SK-N-SH treated with all-trans-retinoic acid at 6 μM for 48 hours (cell line): ENCODE measurements around the gene CAD.
"Not testable (repeated sequence)": the region's sequence is repeated elsewhere in the genome, so short reads cannot be mapped to it uniquely, and the experiment has no call there.

ENCODE experiments used
- ATAC-seq: fragments of 200-7000 bp; cut with Tn5 transposase; 3 replicates; pipeline ENCODE4 v1.9.1; 2020; ENCODE audit warnings: mild to moderate bottlenecking, moderate library complexity
- ARNTL ChIP-seq: fragments of 450-650 bp; formaldehyde crosslinking; IDR thresholded peaks from 2 replicates; pipeline ENCODE4 v1.5.0; 2020; ENCODE audit warnings: low read depth, mild to moderate bottlenecking, moderate library complexity, borderline replicate concordance
- BACH2 ChIP-seq: fragments of 250-450 bp; sonication (Bioruptor Pico); IDR thresholded peaks from 2 replicates; pipeline ENCODE4 v1.9.0; 2021; ENCODE audit warnings: mild to moderate bottlenecking, borderline replicate concordance
- CSDC2 ChIP-seq: fragments of 250-450 bp; sonication (Bioruptor Pico); IDR thresholded peaks from 2 replicates; pipeline ENCODE4 v1.5.0; 2020; ENCODE audit warnings: mild to moderate bottlenecking, moderate library complexity
- ESRRG ChIP-seq: fragments of 250-450 bp; sonication (Bioruptor Pico); IDR thresholded peaks from 2 replicates; pipeline ENCODE4 v1.6.1; 2021; ENCODE audit warnings: mild to moderate bottlenecking
- GLIS3 ChIP-seq: fragments of 250-450 bp; sonication (Bioruptor Pico); IDR thresholded peaks from 2 replicates; pipeline ENCODE4 v1.5.0; 2020; ENCODE audit warnings: mild to moderate bottlenecking, moderate library complexity
- ISL1 ChIP-seq: fragments of 250-450 bp; sonication (Bioruptor Pico); IDR thresholded peaks from 2 replicates; pipeline ENCODE4 v2.1.2; 2022; ENCODE audit warnings: mild to moderate bottlenecking, moderate library complexity
- OSR1 ChIP-seq: fragments of 250-450 bp; sonication (Bioruptor Pico); IDR thresholded peaks from 2 replicates; pipeline ENCODE4 v1.8.0; 2022; ENCODE audit warnings: moderate library complexity, mild to moderate bottlenecking, inconsistent platforms
- PPARA ChIP-seq: fragments of 250-450 bp; sonication (Bioruptor Pico); IDR thresholded peaks from 2 replicates; pipeline ENCODE4 v1.5.0; 2020; ENCODE audit warnings: mild to moderate bottlenecking, borderline replicate concordance
- RARB ChIP-seq: fragments of 250-450 bp; sonication (Bioruptor Pico); IDR thresholded peaks from 2 replicates; pipeline ENCODE4 v1.8.0; 2021; ENCODE audit warnings: mild to moderate bottlenecking, moderate library complexity
- SNAI2 ChIP-seq: fragments of 250-450 bp; sonication (Bioruptor Pico); IDR thresholded peaks from 2 replicates; pipeline ENCODE4 v1.5.0; 2020; ENCODE audit warnings: mild to moderate bottlenecking, moderate library complexity
- TCF4 ChIP-seq: fragments of 250-450 bp; sonication (Bioruptor Pico); IDR thresholded peaks from 2 replicates; pipeline ENCODE4 v1.8.0; 2021; ENCODE audit warnings: mild to moderate bottlenecking, moderate library complexity, borderline replicate concordance
- TOX ChIP-seq: fragments of 250-450 bp; sonication (Bioruptor Pico); IDR thresholded peaks from 2 replicates; pipeline ENCODE4 v1.8.0; 2021; ENCODE audit warnings: mild to moderate bottlenecking, moderate library complexity, borderline replicate concordance
- ZC3H10 ChIP-seq: fragments of 250-450 bp; sonication (Bioruptor Pico); IDR thresholded peaks from 2 replicates; pipeline ENCODE4 v1.5.1; 2021; ENCODE audit warnings: mild to moderate bottlenecking, moderate library complexity
- ZFP30 ChIP-seq: fragments of 450-650 bp; formaldehyde crosslinking; IDR thresholded peaks from 2 replicates; pipeline ENCODE4 v1.5.0; 2022; ENCODE audit warnings: mild to moderate bottlenecking, moderate library complexity
- ZNF565 ChIP-seq: fragments of 450-650 bp; formaldehyde crosslinking; conservative IDR thresholded peaks from 2 replicates; pipeline ENCODE4 v1.5.0; 2020; ENCODE audit warnings: low read depth, mild to moderate bottlenecking, moderate library complexity
- ZNF70 ChIP-seq: fragments of 450-650 bp; formaldehyde crosslinking; IDR thresholded peaks from 2 replicates; pipeline ENCODE4 v1.5.0; 2020; ENCODE audit warnings: mild to moderate bottlenecking, moderate library complexity
- ZNF8 ChIP-seq: fragments of 450-650 bp; formaldehyde crosslinking; IDR thresholded peaks from 2 replicates; pipeline ENCODE4 v1.5.0; 2020; ENCODE audit warnings: mild to moderate bottlenecking, moderate library complexity
- TF ChIP-seq, protein P1 (sequence below): fragments of 250-450 bp; sonication (Bioruptor Pico); IDR thresholded peaks from 2 replicates; pipeline ENCODE4 v1.8.0; 2021; ENCODE audit warnings: low read depth, mild to moderate bottlenecking, moderate library complexity, borderline replicate concordance
- TF ChIP-seq, protein P2 (sequence below): fragments of 250-450 bp; sonication (Bioruptor Pico); IDR thresholded peaks from 2 replicates; pipeline ENCODE4 v1.5.1; 2021; ENCODE audit warnings: mild to moderate bottlenecking, moderate library complexity
- TF ChIP-seq, protein P3 (sequence below): fragments of 250-450 bp; sonication (Bioruptor Pico); IDR thresholded peaks from 2 replicates; pipeline ENCODE4 v1.5.0; 2020; ENCODE audit warnings: mild to moderate bottlenecking, moderate library complexity
- TF ChIP-seq, protein P4 (sequence below): fragments of 250-450 bp; sonication (Bioruptor Pico); IDR thresholded peaks from 2 replicates; pipeline ENCODE4 v1.8.0; 2020; ENCODE audit warnings: mild to moderate bottlenecking, moderate library complexity, borderline replicate concordance
- TF ChIP-seq, protein P5 (sequence below): fragments of 250-450 bp; sonication (Bioruptor Pico); IDR thresholded peaks from 2 replicates; pipeline ENCODE4 v1.5.1; 2020; ENCODE audit warnings: low read depth, mild to moderate bottlenecking, moderate library complexity

Gene CAD

DNA sequence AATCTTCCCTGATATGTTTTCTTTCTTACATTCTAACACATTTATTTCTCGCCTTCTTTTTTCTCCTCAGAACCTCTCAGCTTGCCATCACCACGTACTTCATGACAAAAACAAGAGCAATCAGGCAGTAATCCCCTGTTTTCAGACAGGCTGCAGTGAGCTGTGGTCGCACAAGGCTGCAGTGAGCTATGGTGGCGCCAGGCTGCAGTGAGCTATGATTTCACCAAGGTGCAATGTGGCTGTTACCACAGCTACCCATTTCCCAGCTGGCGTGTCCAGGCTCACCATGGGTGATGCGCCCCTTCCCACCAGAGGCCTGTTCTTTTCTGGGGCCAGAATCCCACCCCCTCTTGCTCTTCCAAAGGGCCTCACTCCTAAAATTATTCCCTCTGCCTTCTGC is 42.5 kb upstream of the CAD start:
- peak; percentile 35; the same call in 2 of the 3 replicates for ATAC-seq

DNA sequence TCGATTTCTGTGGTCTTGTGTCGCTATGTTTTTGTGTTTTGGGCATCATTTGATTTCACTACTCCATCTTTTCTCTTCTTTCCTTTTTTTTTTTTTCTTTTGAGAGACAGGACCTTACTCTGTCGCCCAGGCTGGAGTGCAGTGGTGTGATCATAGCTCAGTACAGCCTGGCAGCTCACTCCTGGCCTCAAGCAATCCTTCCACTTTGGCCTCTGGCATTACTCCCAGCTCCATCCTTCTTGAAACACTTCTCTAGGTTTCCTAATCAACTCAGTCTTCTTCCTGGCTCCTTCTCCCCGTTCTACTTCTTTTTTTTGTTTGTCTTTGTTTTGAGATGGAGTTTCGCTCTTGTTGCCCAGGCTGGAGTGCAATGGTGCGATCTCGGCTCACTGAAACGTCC is 41.8 kb upstream of the CAD start:
- ATAC-seq, result no peak
- no peak for TF ChIP-seq SNAI2 (CRISPR knock-in tag)
- TF ChIP-seq, protein P1, sequence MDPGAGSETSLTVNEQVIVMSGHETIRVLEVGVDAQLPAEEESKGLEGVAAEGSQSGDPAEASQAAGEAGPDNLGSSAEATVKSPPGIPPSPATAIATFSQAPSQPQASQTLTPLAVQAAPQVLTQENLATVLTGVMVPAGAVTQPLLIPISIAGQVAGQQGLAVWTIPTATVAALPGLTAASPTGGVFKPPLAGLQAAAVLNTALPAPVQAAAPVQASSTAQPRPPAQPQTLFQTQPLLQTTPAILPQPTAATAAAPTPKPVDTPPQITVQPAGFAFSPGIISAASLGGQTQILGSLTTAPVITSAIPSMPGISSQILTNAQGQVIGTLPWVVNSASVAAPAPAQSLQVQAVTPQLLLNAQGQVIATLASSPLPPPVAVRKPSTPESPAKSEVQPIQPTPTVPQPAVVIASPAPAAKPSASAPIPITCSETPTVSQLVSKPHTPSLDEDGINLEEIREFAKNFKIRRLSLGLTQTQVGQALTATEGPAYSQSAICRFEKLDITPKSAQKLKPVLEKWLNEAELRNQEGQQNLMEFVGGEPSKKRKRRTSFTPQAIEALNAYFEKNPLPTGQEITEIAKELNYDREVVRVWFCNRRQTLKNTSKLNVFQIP (CRISPR knock-in tag), result no peak
- no peak for TF ChIP-seq ISL1
- TF ChIP-seq ZFP30 (CRISPR knock-in tag), result no peak
- TF ChIP-seq TOX (CRISPR knock-in tag), result no peak
- TF ChIP-seq TCF4 (CRISPR knock-in tag), result no peak
- TF ChIP-seq, protein P2, sequence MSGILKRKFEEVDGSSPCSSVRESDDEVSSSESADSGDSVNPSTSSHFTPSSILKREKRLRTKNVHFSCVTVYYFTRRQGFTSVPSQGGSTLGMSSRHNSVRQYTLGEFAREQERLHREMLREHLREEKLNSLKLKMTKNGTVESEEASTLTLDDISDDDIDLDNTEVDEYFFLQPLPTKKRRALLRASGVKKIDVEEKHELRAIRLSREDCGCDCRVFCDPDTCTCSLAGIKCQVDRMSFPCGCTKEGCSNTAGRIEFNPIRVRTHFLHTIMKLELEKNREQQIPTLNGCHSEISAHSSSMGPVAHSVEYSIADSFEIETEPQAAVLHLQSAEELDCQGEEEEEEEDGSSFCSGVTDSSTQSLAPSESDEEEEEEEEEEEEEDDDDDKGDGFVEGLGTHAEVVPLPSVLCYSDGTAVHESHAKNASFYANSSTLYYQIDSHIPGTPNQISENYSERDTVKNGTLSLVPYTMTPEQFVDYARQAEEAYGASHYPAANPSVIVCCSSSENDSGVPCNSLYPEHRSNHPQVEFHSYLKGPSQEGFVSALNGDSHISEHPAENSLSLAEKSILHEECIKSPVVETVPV (CRISPR knock-in tag), result no peak
- TF ChIP-seq, protein P3, sequence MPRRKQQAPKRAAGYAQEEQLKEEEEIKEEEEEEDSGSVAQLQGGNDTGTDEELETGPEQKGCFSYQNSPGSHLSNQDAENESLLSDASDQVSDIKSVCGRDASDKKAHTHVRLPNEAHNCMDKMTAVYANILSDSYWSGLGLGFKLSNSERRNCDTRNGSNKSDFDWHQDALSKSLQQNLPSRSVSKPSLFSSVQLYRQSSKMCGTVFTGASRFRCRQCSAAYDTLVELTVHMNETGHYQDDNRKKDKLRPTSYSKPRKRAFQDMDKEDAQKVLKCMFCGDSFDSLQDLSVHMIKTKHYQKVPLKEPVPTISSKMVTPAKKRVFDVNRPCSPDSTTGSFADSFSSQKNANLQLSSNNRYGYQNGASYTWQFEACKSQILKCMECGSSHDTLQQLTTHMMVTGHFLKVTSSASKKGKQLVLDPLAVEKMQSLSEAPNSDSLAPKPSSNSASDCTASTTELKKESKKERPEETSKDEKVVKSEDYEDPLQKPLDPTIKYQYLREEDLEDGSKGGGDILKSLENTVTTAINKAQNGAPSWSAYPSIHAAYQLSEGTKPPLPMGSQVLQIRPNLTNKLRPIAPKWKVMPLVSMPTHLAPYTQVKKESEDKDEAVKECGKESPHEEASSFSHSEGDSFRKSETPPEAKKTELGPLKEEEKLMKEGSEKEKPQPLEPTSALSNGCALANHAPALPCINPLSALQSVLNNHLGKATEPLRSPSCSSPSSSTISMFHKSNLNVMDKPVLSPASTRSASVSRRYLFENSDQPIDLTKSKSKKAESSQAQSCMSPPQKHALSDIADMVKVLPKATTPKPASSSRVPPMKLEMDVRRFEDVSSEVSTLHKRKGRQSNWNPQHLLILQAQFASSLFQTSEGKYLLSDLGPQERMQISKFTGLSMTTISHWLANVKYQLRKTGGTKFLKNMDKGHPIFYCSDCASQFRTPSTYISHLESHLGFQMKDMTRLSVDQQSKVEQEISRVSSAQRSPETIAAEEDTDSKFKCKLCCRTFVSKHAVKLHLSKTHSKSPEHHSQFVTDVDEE (CRISPR knock-in tag), result no peak
- TF ChIP-seq CSDC2 (CRISPR knock-in tag), result no peak
- no peak for TF ChIP-seq ZC3H10 (CRISPR knock-in tag)
- TF ChIP-seq PPARA, result no peak
- TF ChIP-seq ZNF8 (CRISPR knock-in tag), result no peak
- TF ChIP-seq ZNF70 (CRISPR knock-in tag), result no peak

More for the DNA sequence above, 42.5 kb upstream of the CAD start:
- TF ChIP-seq TCF4 (CRISPR knock-in tag), result no peak

DNA sequence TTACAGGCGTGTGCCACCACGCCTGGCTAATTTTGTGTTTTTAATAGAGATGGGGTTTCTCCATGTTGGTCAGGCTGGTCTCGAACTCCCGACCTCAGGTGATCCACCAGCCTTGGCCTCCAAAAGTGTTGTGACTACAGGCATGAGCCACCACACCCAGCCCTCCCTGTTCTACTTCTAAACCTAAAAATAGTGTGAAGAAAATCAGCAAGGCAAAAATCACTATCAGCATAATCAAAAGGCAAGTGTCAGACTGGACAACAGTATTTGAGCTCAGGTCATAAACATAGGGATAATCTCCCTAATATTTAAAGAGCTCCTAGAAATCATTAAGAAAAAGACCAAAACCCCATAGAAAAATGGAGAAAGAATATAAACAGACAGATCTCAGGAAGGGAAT is 41.4 kb upstream of the CAD start:
- ATAC-seq, result not testable (repeated sequence)

DNA sequence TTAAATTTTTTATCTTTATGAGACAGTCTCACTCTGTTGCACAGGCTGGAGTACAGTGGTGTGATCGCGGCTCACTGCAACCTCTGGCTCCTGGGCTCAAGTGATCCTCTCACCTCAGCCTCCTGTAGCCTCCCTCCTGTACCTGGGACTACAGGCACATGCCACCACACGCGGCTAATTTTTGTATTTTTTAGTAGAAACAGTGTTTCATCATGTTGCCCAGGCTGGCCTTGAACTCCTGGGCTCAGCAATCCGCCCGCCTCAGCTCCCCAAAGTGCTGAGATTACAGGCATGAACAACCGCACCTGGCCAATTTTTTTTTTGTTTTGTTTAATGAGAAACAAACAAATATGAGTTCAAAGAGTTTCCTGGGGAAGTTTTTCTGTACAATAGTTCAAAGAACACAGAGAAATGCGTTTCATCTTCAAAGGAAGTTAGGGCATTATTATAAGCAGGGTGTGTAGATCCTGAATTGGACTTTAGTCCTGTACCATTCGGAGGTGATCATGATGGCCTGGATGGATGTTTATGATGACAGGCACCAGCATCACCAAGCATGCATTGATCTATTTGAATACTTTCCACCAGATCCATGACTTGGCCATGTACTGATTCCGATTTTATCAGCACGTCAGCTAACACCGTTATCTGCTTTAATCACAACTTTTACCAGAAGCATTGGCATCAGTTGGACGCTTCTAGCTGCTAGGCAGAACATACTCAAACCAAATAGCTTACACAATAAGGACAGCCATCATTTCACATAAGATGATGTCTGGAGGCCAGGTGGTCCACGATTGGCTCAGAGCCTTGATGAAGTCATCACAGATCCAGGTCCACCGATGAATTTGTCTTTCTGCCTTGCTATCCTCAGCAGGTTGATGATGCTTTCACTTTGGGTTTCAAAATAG is 39.5 kb upstream of the CAD start:
- TF ChIP-seq, protein P1 (CRISPR knock-in tag), result no peak
- TF ChIP-seq ZNF70 (CRISPR knock-in tag) (no peak), BACH2 (CRISPR knock-in tag) (no peak), ARNTL (CRISPR knock-in tag) (no peak), TCF4 (CRISPR knock-in tag) (no peak), ZNF8 (CRISPR knock-in tag) (no peak), OSR1 (CRISPR knock-in tag) (no peak), ZFP30 (CRISPR knock-in tag) (no peak), PPARA (no peak), ZNF565 (no peak), GLIS3 (no peak), ISL1 (no peak), ESRRG (CRISPR knock-in tag) (no peak), CSDC2 (CRISPR knock-in tag) (no peak), SNAI2 (CRISPR knock-in tag) (no peak), RARB (CRISPR knock-in tag) (no peak)
- TF ChIP-seq, protein P4, sequence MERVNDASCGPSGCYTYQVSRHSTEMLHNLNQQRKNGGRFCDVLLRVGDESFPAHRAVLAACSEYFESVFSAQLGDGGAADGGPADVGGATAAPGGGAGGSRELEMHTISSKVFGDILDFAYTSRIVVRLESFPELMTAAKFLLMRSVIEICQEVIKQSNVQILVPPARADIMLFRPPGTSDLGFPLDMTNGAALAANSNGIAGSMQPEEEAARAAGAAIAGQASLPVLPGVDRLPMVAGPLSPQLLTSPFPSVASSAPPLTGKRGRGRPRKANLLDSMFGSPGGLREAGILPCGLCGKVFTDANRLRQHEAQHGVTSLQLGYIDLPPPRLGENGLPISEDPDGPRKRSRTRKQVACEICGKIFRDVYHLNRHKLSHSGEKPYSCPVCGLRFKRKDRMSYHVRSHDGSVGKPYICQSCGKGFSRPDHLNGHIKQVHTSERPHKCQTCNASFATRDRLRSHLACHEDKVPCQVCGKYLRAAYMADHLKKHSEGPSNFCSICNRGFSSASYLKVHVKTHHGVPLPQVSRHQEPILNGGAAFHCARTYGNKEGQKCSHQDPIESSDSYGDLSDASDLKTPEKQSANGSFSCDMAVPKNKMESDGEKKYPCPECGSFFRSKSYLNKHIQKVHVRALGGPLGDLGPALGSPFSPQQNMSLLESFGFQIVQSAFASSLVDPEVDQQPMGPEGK (CRISPR knock-in tag), result no peak
- TF ChIP-seq, protein P5, sequence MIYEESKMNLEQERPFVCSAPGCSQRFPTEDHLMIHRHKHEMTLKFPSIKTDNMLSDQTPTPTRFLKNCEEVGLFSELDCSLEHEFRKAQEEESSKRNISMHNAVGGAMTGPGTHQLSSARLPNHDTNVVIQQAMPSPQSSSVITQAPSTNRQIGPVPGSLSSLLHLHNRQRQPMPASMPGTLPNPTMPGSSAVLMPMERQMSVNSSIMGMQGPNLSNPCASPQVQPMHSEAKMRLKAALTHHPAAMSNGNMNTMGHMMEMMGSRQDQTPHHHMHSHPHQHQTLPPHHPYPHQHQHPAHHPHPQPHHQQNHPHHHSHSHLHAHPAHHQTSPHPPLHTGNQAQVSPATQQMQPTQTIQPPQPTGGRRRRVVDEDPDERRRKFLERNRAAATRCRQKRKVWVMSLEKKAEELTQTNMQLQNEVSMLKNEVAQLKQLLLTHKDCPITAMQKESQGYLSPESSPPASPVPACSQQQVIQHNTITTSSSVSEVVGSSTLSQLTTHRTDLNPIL, result no peak
- no peak for ATAC-seq
